Measurements from ENCODE around the gene NOL12. TPM values are rescaled to one million over a fixed set of nuclear protein-coding genes. Genes with fewer than 3 reads are reported as not detected.

The NOL12 gene
- total RNA-seq, 1 experiment from 2014 or later: 32.7 TPM

DNA sequence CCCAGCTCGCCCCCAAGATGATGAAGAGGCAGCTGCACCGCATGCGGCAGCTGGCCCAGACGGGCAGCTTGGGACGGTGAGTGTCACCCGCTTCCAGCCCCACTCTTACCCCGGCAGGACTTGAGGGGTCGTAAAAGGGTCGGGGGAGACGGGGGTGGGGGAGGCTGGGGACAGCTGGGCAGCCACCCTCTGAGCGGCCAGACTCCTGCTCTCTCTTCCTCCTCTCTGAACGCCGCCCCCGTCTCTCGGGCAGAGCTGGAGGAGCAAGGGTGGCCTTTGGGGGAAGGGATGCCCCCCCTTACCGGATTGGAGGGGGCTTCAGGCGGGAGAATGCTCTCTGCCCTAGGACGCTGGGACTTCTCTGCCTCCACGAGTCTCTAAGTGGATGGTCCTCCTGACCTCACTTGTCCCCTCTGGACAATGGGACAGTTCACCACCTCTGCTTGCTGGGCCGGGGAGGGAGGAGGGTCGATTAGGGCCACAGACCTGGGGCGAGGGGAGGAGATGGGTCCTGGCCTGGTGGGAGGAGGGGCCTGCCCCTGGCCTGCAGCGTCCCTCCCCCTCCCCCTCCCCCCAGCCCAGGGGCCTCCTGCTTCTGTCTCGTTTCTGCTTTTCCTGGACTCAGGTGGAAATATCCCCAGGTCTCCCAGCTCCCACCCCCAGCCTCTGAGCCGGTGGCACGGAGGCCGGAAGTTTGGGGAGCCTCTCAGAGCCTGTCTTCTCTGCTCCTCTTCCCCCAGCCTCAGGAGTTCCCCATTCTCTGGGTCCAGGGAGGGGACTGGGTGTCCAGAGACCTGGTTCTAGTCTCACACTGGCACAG lies 46.2 kb upstream of the NOL12 start:
- no TSS peak for BruUV-seq (replicated peaks)
- POLR2A ChIA-PET: interaction anchor here (0.5 kb wide), 1 partner anchor 245 kb away, joined by 7 read pairs; no protein-coding TSS in a partner anchor
- no peaks in the 10 kb centered on the region for H3K27me3 ChIP-seq (ENCODE audit: control insufficient read depth, insufficient read depth, low read length)
- TF ChIP-seq, protein P1, sequence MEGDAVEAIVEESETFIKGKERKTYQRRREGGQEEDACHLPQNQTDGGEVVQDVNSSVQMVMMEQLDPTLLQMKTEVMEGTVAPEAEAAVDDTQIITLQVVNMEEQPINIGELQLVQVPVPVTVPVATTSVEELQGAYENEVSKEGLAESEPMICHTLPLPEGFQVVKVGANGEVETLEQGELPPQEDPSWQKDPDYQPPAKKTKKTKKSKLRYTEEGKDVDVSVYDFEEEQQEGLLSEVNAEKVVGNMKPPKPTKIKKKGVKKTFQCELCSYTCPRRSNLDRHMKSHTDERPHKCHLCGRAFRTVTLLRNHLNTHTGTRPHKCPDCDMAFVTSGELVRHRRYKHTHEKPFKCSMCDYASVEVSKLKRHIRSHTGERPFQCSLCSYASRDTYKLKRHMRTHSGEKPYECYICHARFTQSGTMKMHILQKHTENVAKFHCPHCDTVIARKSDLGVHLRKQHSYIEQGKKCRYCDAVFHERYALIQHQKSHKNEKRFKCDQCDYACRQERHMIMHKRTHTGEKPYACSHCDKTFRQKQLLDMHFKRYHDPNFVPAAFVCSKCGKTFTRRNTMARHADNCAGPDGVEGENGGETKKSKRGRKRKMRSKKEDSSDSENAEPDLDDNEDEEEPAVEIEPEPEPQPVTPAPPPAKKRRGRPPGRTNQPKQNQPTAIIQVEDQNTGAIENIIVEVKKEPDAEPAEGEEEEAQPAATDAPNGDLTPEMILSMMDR (IDR thresholded peaks at IDR 0.05): no peak
- no peak for TF ChIP-seq SIN3A (IDR thresholded peaks at IDR 0.05; ENCODE audit: borderline replicate concordance, insufficient read depth, low read depth, low read length)
- DNase-seq (ENCODE audit: low read depth, low spot score) (no peak), ATAC-seq (no peak)
- H3K4me1 ChIP-seq (ENCODE audit: control insufficient read depth, insufficient read depth, low read length): peaks cover 6% of the 10 kb centered on the region; the same call in 1 of the 2 replicates
- in situ Hi-C loops (cut with HindIII; ENCODE audit: low pct_unique_long_range_greater_than_20kb, low sequenced_read_pairs): no loop called here
- CTCF ChIA-PET: no interaction called here
- H3K9me3 ChIP-seq (ENCODE audit: control insufficient read depth, insufficient read depth, low read depth, low read length): no peaks in the 10 kb centered on the region
- H3K4me3 ChIP-seq (ENCODE audit: low read depth in 2 of 2, low read length in 2 of 2): peak overlapping the region; percentile 39 to 48
- no peak overlapping the region for H3K27ac ChIP-seq (ENCODE audit: low read length)
- intact Hi-C loops (cut with micrococcal nuclease; ENCODE audit: unreplicated experiment): no loop called here
- H3K36me3 ChIP-seq (ENCODE audit: control insufficient read depth, insufficient read depth, low read length): no peaks in the 10 kb centered on the region

DNA sequence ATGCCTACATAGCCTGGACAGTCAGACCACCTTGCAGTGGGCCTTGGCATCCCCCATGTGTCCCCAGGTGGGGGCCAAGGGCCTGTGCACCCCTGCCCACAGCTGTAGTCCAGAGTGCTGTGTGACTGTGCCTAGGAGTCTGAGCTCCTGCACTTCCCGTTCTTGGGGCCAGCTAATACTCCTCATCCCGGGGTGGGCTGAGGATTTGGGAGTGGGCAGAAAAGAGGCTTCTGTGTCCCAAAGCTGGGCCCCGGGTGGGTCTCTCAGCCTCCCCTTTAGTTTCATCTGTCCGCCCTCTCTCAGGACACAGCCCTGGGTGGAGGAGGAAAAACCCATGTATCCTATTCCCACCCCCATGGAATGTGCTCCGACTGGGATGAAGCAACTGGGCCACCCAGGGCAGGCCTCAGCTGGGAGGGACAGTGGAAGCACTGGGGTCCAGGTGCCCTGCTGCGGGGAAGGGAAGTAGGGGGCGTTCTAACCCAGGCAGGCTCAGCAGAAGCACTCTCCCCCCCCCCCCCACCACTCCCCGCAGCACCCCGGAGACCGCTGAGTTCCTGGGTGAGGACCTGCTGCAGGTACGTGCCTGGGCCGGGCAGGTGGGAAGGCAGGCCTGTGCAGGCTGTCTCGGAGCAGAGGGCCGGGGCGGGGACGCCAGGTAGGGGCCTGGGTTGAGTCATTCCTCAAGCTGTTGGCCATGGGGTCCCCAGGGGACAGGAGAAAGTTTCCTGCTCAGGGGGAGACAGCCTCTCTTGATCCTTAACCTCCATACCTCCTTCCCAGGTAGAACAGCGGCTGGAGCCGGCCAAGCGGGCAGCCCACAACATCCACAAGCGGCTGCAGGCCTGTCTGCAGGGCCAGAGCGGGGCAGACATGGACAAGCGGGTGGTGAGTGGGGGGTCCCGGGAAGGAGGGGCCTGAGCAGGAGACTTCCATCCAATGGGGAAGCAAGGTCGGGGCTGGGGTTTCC lies 45.3 kb upstream of the NOL12 start:
- H3K4me1 ChIP-seq (ENCODE audit: control insufficient read depth, insufficient read depth, low read length): peaks cover 6% of the 10 kb centered on the region; the same call in 1 of the 2 replicates
- H3K4me3 ChIP-seq (ENCODE audit: low read depth in 2 of 2, low read length in 2 of 2): peak overlapping the region; percentile 10 to 39; a peak in 2 of 4 replicates
- CTCF ChIA-PET: no interaction called here
- H3K36me3 ChIP-seq (ENCODE audit: control insufficient read depth, insufficient read depth, low read length): no peaks in the 10 kb centered on the region
- no peak for DNase-seq (ENCODE audit: low read depth, low spot score)
- ATAC-seq: no peak
- no TSS peak for BruUV-seq (replicated peaks)
- H3K9me3 ChIP-seq (ENCODE audit: control insufficient read depth, insufficient read depth, low read depth, low read length): no peaks in the 10 kb centered on the region
- POLR2A ChIA-PET: no interaction called here
- H3K27me3 ChIP-seq (ENCODE audit: control insufficient read depth, insufficient read depth, low read length): no peaks in the 10 kb centered on the region
- in situ Hi-C loops (cut with HindIII; ENCODE audit: low pct_unique_long_range_greater_than_20kb, low sequenced_read_pairs) (no loop called here), intact Hi-C loops (cut with micrococcal nuclease; ENCODE audit: unreplicated experiment) (no loop called here)
- TF ChIP-seq TCF7L2 (IDR thresholded peaks at IDR 0.05; ENCODE audit: low read depth, low read length): no peak
- TF ChIP-seq, protein P1 (IDR thresholded peaks at IDR 0.05): no peak
- no peak for TF ChIP-seq SIN3A (IDR thresholded peaks at IDR 0.05; ENCODE audit: borderline replicate concordance, insufficient read depth, low read depth, low read length)
- TF ChIP-seq, protein P2, sequence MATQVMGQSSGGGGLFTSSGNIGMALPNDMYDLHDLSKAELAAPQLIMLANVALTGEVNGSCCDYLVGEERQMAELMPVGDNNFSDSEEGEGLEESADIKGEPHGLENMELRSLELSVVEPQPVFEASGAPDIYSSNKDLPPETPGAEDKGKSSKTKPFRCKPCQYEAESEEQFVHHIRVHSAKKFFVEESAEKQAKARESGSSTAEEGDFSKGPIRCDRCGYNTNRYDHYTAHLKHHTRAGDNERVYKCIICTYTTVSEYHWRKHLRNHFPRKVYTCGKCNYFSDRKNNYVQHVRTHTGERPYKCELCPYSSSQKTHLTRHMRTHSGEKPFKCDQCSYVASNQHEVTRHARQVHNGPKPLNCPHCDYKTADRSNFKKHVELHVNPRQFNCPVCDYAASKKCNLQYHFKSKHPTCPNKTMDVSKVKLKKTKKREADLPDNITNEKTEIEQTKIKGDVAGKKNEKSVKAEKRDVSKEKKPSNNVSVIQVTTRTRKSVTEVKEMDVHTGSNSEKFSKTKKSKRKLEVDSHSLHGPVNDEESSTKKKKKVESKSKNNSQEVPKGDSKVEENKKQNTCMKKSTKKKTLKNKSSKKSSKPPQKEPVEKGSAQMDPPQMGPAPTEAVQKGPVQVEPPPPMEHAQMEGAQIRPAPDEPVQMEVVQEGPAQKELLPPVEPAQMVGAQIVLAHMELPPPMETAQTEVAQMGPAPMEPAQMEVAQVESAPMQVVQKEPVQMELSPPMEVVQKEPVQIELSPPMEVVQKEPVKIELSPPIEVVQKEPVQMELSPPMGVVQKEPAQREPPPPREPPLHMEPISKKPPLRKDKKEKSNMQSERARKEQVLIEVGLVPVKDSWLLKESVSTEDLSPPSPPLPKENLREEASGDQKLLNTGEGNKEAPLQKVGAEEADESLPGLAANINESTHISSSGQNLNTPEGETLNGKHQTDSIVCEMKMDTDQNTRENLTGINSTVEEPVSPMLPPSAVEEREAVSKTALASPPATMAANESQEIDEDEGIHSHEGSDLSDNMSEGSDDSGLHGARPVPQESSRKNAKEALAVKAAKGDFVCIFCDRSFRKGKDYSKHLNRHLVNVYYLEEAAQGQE (IDR thresholded peaks at IDR 0.05; ENCODE audit: insufficient read depth in 1 of 2, low read depth in 2 of 2, low read length in 1 of 2): no peak
- TF ChIP-seq POLR2AphosphoS5 (IDR thresholded peaks at IDR 0.05; ENCODE audit: low read depth, low read length): no peak
- H3K27ac ChIP-seq (ENCODE audit: low read length): no peak overlapping the region

All from Panc1 (cell line).